ENCODE results near the gene SLC52A3.

- TF ChIP-seq CTCF (IDR thresholded peaks at IDR 0.05): no peak
- no peak for TF ChIP-seq POLR2AphosphoS5 (IDR thresholded peaks at IDR 0.05)
- no peak for TF ChIP-seq POLR2A (IDR thresholded peaks at IDR 0.05)
Observed at GRCh38 chr20:796921-797320, 28.6 kb upstream of the SLC52A3 start.

All from stomach (tissue), 4 donors.